Bronchial epithelial cell (primary cell): ENCODE results near the gene MAST4. TPM values are rescaled to one million over a fixed set of nuclear protein-coding genes. Genes with fewer than 3 reads are reported as not detected.

Experiments
- DNase-seq: peaks from one replicate; pipeline ENCODE4 v3.0.0-alpha.2; 2010; ENCODE audit warnings: low read depth
- FAIRE-seq: peaks from 2 replicates; lab custom pipeline; 2011; peaks lifted over from hg19 to GRCh38; lab: Jason Lieb, UNC
- H3K27me3 ChIP-seq: 2 replicates; pipeline ENCODE4 v1.5.1; 2011; ENCODE audit warnings: low read length; ENCODE audit not compliant: control insufficient read depth, insufficient read depth
- H3K36me3 ChIP-seq: 2 replicates; pipeline ENCODE4 v1.5.1; 2011; ENCODE audit warnings: low read length; ENCODE audit not compliant: control insufficient read depth, insufficient read depth
- H3K4me3 ChIP-seq: 2 replicates; pipeline ENCODE4 v1.5.1; 2011; ENCODE audit warnings: mild to moderate bottlenecking, low read depth, low read length, control low read depth
- total RNA-seq: library from RNA; depleted of rRNA; stranded (reverse); fragments of >200 nt; gene quantifications from 2 replicates; pipeline ENCODE4 v1.2.1, GENCODE V29; 2014
- TF ChIP-seq, protein P1 (sequence below): IDR thresholded peaks from 2 replicates; pipeline ENCODE4 v1.5.1; 2011; ENCODE audit warnings: mild to moderate bottlenecking, moderate library complexity, low read length, control low read depth, inconsistent platforms; ENCODE audit not compliant: insufficient read depth, severe bottlenecking

Gene MAST4
- total RNA-seq, 1 donor from 2014 or later, result 10.3 TPM

DNA sequence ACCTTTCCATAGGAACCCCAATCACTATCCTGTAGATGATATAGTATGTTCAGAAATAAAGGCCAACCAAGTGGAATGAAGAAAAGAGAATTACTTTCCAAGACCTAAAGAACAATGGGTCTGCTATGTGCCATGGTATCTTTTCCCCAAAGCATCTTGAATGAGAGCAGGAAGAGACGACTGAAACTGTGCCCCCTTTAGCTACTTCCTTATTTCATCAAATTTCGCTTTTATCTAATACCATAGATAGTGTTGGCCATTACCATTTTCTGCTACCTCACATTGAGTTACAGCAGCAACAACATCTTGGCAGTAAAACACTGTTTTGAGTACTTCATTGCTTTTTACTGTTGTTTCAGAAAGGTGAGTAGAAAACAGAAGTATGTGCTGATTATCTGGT, 333.8 kb downstream of the MAST4 start:
- TF ChIP-seq, protein P1, sequence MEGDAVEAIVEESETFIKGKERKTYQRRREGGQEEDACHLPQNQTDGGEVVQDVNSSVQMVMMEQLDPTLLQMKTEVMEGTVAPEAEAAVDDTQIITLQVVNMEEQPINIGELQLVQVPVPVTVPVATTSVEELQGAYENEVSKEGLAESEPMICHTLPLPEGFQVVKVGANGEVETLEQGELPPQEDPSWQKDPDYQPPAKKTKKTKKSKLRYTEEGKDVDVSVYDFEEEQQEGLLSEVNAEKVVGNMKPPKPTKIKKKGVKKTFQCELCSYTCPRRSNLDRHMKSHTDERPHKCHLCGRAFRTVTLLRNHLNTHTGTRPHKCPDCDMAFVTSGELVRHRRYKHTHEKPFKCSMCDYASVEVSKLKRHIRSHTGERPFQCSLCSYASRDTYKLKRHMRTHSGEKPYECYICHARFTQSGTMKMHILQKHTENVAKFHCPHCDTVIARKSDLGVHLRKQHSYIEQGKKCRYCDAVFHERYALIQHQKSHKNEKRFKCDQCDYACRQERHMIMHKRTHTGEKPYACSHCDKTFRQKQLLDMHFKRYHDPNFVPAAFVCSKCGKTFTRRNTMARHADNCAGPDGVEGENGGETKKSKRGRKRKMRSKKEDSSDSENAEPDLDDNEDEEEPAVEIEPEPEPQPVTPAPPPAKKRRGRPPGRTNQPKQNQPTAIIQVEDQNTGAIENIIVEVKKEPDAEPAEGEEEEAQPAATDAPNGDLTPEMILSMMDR, result no peak
- FAIRE-seq (no peak), DNase-seq (no peak)
- Histone ChIP-seq H3K27me3 (no peaks in the 10 kb centered on the region), H3K36me3 (no peaks in the 10 kb centered on the region), H3K4me3 (no peak overlapping the region)

DNA sequence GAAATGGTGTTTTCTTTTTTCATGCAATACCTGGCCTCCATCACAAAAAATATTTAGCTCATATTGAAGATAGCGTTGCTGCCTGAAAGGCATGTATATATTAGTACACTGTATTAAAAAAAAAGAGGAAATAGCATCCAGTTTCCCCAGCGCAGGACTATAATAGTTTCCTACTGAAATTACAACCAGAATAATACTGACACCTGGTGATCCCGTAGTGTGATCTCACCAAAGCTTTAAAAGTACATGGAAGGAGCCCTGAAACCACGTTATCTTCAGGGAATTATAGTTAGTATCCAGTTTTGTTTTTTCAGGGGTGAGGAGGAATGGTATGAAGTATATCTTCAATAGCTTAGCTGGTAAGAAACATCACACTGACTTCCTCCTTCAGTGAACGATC, 335.5 kb downstream of the MAST4 start:
- TF ChIP-seq, protein P1, result no peak
- no peak for DNase-seq
- no peak overlapping the region for H3K4me3 ChIP-seq
- no peak for FAIRE-seq
- H3K36me3 ChIP-seq, result no peaks in the 10 kb centered on the region
- no peaks in the 10 kb centered on the region for H3K27me3 ChIP-seq

DNA sequence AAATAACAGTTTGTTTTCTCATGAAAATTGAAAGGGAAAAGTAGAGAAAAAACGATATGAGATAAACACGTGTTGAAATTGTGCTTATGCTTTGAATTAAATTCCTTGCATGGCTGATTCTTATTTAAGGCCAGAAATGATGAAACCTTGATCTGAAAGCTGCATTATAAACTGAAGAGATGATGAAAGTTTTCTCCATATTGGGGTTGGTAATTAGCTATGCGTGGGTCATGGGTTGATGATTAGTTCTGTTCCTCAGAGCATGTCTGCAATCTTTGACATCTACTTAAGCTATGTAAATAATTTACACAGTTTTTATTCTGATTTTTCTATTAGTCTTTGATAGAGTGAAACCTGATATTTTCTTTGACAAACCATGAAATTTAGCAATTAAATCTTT, 336.3 kb downstream of the MAST4 start:
- TF ChIP-seq, protein P1, result no peak
- Histone ChIP-seq H3K27me3 (no peaks in the 10 kb centered on the region), H3K4me3 (no peak overlapping the region), H3K36me3 (no peaks in the 10 kb centered on the region)
- no peak for FAIRE-seq
- DNase-seq, result peak; percentile 43

DNA sequence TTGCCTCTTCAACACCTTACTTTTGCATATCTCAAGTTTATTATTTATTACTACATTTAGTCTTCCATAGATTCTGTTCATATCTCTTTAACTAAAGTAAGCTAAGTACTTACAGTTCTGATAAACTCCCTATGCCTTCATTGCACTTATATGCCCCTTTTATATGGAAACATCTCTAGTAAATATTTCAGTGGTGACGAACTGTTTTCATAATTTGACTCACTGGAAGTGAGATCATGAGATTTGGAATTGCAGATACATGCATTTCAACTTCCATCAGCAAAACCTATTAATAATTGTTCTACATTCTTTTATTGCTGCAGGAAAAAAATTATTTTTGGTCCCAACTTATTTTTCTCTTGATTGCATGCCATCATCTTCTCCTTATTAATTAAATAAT, 336.9 kb downstream of the MAST4 start:
- DNase-seq (peak; percentile 86), FAIRE-seq (no peak)
- Histone ChIP-seq H3K27me3 (no peaks in the 10 kb centered on the region), H3K4me3 (no peak overlapping the region), H3K36me3 (no peaks in the 10 kb centered on the region)
- TF ChIP-seq, protein P1, result no peak

DNA sequence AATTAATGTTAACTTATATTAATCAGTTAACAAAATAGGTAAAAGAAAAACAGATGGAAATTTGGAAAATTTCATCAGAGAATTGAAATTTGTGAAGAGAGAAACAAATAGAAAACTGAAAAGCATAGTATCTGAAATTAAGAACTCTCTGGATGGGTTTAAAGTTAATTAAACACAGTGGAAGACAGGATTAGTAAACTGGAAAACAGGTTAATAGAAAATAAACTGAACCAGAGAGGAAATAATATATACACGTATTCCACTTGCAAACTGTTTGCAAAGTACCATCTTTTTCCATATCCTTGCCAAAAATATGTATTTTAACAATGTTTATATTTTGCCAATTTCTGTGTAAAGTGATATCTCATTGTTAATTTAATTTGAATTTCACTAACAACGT, 342.9 kb downstream of the MAST4 start:
- DNase-seq, result no peak
- H3K27me3 ChIP-seq, result no peaks in the 10 kb centered on the region
- TF ChIP-seq, protein P1, result no peak
- no peak overlapping the region for H3K4me3 ChIP-seq
- FAIRE-seq, result no peak
- no peaks in the 10 kb centered on the region for H3K36me3 ChIP-seq
